NCI-H524 (cell line): ENCODE data around the gene PPP1R37.
A peak's percentile ranks its signal among the peaks of the same experiment; 100 is the strongest.

ENCODE experiments used
- DNase-seq, 2 experiments: peaks; one replicate each; lab custom pipeline; 2025; lab: John Stamatoyannopoulos, UW

PPP1R37 gene

GRCh38 chr19:45169602-45170001, 76.6 kb downstream of the PPP1R37 start:
- DNase-seq: no peak

DNA sequence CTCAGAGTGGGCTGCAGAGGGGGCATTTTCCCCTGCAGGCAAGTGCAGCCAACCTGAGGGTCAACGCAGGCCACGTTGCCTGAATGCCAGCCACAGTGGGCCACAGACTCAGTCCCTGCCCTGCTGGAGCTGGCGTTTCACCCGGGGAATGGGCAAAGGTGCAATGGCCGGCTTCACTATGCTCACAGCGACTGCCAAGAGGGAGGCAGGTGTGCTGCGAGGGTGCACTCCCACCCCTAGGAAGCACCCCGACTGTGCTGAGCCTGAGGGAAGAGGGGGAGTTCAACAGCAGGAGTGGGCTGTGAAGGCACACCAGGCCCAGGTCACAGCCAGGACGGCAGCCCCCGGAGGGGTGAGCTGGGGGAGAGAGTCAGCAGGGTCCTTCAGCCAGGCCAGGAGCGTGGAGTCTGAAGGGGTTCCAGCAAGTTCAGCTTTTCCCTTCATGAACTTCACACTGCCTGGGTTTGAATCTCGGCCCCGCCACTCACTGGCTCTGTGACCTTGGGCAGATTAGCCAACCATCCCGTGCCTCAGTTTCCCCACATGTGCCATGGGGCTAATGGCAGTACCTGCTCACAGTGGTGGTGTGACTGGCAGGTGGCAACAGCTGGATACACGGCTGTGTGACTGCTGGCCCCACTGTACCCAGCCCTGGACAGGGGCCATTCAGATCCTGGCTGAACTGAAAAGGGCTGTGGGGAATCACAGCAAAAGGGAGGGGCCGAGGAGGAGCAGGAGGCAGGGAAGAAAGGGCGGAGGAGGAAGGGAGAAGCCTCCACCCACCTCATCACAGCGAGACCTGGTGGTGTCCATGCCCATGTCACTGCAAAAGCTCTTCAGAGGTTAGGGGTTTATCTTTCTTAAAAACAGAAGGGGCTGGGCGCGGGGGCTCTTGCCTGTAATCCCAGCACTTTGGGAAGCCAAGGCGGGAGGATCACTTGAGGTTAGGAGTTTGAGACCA, 77.4 kb downstream of the PPP1R37 start:
- no peak for DNase-seq

DNA sequence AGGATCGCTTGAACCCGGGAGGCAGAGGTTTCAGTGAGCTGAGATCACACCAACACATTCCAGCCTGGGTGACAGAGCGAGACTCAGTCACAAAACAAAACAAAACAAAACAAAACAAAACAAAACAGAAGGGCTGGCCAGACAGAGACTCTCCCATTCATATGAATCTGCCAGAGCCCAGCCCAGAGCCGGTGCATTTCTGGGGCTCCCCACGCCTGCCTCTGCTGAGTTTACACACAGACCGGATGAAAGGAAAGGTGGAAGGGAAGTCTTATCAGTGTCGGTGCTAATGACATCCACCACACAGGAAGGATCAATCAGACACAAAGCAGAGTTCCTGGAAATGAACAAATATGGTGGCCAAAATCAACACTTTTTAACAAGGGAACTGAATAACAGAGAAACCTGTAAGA, 78.2 kb downstream of the PPP1R37 start:
- no peak for DNase-seq

DNA sequence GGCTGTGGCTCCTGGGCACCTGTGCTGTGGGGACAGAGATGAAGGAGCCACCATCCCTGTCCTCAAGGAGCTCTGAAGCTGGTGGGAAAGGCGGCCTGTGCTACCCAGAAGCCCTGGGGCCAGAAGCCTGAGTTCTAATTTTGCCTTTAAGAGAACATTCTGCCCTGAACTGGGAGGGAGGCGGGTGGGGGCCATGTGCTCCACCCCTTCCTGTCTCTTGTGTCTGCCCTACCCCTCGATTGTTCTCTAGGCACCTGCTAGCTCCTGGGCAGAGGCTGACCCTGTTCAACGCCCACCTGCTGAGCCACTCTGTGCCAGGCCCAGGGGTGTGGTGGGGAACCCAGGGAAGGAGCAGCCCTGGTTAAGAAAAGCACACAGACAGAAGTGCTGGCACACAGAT, 79.2 kb downstream of the PPP1R37 start:
- no peak for DNase-seq

- no peak for DNase-seq
These were observed 79.7 kb downstream of the PPP1R37 start for GRCh38 chr19:45172611-45173208.

DNA sequence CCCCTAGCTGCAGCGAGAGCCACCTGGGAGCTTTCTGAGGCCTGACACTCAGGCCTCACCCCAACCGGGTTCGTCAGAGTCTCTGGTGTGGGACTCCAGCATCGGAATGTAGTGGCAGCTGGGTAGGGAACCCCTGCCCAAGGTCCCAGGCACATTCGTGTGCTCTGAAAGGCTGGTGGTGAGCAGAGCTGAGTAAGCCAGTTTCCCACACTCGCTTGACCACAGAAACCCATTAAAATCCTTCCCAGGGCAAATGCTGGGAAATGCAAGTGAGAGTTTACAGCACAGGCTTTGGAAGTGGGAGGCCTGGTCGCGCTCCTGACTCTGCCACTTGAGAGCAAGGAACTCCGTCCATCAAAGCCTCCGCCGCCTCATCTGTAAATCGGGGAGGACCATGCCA, 80.8 kb downstream of the PPP1R37 start:
- no peak for DNase-seq

- DNase-seq: no peak
These were observed 82.8 kb downstream of the PPP1R37 start for GRCh38 chr19:45175515-45176345.

DNA sequence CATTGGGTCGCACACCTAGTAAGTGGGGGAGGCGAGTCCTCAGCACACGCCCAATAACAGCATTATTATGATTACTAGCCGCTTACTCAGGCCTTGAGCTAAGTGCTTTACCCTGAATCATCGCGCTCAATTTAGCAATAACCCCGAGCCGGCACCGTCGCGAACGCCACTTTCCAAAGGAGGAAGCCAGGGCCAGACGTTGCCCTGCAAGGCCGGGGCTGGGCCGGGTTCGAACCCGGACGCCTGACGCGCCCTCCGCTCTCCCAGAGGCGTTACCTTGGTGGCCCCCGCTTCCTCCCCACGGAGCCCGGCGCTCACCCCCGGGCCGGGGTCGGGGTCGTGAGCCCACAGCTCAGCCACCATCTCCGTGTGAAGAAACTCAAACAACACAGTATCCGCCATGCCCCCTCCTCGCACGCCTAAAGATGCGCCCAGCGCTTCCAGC, 84.9 kb downstream of the PPP1R37 start, which contains the start of gene TRAPPC6A:
Gene TRAPPC6A, minus strand, starts transcription at position 421 of the 445 bp plus-strand sequence. Its CDS starts 19 bp downstream, at position 402.
- peak in 1 of 2 experiments; percentile 42 for DNase-seq

- DNase-seq: peak; percentile 98 to 100
These were observed 85.5 kb downstream of the PPP1R37 start, which contains the start of gene BLOC1S3 for GRCh38 chr19:45178262-45179071. Gene BLOC1S3 (plus strand): TSS chr19:45178784. CDS start chr19:45179297, 513 bp downstream.

DNA sequence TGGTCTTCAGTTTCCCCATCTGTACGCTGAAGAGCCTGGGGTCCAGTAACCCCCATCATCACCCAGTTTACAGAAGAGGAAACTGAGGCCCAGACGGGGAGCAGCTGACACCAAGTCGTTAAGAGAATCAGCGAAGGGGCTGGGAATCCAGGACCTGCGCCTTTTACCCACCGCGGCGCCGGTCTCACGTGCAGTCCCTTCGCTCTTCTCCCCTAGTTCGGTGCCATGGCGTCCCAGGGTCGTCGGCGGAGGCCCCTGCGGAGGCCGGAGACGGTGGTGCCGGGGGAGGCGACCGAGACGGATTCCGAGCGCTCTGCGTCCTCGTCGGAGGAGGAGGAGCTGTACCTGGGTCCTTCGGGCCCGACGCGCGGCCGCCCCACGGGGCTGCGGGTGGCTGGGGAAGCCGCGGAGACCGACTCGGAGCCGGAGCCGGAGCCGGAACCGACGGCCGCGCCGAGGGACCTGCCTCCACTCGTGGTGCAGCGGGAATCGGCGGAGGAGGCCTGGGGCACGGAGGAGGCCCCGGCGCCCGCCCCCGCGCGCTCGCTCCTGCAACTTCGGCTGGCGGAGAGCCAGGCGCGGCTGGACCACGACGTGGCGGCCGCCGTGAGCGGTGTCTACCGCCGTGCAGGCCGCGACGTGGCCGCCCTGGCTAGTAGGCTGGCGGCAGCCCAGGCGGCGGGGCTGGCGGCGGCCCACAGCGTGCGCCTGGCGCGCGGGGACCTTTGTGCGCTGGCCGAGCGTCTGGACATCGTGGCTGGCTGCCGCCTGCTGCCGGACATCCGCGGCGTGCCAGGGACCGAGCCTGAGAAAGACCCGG, 86.3 kb downstream of the PPP1R37 start:
- no peak for DNase-seq

DNA sequence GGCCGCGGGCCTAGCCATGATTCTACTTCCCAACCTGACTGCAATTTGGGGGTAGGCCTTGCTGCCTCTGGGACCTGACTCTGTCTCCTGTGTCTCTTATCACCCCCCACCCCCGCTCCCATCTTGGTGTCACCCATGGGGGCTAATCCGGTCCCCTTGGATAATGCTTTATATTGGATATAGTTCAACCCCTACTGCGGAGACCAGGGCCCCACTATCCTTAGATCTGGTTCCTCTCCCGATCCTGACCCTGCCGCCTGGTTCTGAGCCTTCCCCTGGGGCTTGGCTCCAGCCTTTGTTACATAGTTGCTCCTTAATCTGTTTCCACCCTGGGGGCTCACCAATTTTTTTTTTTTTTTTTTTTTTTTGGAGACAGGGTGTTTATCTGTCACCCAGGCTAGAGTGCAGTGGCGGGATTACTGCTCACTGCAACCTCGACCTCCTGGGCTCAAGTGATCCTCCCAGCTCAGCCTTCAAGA, 87.0 kb downstream of the PPP1R37 start:
- no peak for DNase-seq

DNA sequence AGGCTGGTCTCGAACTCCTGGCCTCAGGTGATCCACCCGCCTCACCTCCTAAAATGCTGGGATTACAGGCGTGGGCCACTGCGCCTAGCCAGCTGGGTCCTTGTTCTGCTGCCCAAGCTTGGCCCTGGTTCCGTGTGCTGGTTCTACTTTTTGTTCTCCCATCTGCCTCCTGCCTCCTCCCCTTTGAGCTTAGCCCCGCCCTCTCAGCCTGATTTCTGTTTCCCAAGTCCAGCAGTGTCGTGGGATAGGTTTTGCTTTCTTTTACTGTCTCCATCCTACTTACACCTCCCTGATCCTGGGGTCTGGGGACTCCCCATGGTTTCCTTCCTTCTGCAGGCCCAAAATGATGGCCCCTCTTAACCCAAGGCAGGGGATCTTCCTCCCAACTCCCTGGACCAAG, 88.0 kb downstream of the PPP1R37 start:
- no peak for DNase-seq

- DNase-seq: no peak
These were observed 89.8 kb downstream of the PPP1R37 start for GRCh38 chr19:45182758-45183157.

DNA sequence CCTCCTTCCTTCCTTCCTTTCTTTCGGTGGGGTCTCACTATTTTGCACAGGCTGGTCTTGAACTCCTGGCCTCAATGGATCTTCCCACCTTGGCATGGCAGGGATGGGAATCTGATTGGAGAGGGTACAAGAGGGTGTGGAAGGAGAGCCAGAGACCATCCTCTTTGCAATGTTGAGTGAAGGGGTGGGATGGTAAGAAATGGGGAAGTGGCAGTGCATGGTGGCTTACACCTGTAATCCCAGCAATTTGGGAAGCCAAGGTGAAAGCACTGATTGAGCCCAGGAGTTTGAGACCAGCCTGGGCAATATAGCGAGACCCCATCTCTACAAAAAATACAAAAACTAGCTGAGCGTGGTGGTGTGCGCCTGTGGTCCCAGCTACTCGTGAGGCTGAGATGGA, 91.1 kb downstream of the PPP1R37 start:
- no peak for DNase-seq

GRCh38 chr19:45186509-45187334, 93.7 kb downstream of the PPP1R37 start:
- DNase-seq: peak in 1 of 2 experiments; percentile 2

- peak in 1 of 2 experiments; percentile 45 for DNase-seq
These were observed 94.6 kb downstream of the PPP1R37 start for GRCh38 chr19:45187421-45188100.

DNA sequence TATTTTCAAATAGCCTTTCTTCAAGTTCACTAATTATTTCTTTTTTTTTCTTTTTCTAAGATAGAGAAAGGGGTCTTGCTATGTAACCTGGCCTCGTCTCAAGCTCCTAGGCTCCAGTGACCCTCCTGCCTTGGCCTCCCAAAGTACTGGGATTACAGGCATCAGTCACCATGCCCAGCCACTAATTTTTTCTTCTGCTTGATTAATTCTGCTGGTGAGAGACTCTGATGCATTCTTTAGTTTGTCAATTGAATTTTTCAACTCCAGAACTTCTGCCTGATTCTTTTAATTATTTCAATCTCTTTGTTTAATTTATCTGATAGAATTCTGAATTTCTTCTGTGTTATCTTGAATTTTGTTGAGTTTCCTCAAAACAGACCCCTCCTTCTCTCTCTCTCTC, 97.0 kb downstream of the PPP1R37 start:
- no peak for DNase-seq

- DNase-seq: no peak
These were observed 98.4 kb downstream of the PPP1R37 start for GRCh38 chr19:45191375-45191774.

- DNase-seq: peak; percentile 12 to 33
These were observed 102.8 kb downstream of the PPP1R37 start for GRCh38 chr19:45195764-45196163.
